Measurements from ENCODE around the gene RNASE11.
"Not testable (repeated sequence)": the region's sequence is repeated elsewhere in the genome, so short reads cannot be mapped to it uniquely, and the experiment has no call there.

The RNASE11 gene

DNA sequence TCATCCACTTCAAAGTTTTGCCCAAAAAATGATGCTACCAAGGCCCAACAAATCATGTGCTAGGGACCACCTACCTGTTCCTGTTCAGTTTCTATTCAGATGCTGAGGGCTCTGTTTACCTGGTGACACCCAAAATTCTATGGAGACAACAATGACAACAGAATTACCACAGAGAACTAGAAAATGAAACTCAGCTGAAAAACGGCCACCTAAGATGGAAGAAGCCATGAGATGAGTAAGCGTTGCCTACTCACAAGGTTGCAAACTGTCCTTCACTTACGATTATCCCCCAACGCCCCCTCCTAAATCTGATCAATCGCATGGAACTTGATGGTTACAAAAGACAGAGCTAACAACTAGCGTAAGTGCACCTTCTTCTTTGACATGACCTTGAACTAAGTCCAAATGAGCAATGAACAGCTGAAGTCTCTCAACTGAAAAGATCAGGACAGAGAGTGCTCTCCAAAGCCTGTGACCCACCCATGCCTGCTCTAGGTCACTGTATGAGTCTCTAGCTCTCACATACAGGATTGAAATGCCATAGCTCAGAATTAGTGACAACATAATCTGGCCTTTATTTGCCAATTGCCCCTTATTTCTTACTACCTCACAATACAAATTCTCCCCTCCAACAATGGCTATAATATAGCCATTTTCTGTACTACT is at the start of gene RNASE11:
TSS of gene RNASE11 (minus strand) at position 513 of the 666 bp plus-strand sequence.
- DNase-seq = no peak

DNA sequence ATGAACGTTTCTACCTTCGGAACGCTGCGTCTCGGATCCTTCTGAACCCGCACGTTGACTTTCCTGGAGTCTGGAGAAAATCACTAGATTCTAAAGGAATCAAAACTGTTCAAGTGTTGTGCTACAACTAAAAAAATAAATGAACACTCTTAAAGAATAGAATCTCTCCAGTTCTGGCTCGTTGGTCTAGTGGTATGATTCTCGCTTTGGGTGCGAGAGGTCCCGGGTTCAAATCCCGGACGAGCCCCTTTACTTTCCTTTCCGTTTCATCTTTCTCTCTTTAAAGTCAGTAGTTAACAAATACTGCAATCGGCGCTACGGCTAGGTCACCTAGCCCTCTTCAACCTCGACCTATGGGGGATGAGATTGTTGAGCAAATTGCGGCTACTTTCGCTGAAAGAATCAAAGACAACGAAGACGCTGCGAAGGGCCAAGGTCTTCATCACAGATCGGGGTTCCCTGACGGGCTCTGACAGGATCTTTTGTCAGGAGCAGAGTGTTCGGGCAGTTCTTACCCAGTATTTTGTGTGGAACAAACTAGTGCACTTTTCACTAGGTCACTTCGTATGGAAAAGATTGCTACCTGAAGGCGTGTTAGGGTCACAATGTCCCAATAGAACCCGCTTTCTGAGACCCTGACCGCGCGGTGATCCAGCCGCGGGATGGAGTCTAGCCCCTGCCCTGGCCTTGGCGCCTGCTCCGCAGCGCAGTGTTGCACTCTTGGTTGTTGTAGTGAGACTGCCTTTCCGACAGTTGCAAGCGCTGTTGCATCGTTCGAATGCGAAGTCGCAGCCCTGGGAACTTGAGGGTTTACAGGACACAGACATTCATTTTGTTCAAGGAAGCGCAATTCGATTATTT is 45.3 kb upstream of the RNASE11 start:
- peak; percentile 84 for DNase-seq

DNA sequence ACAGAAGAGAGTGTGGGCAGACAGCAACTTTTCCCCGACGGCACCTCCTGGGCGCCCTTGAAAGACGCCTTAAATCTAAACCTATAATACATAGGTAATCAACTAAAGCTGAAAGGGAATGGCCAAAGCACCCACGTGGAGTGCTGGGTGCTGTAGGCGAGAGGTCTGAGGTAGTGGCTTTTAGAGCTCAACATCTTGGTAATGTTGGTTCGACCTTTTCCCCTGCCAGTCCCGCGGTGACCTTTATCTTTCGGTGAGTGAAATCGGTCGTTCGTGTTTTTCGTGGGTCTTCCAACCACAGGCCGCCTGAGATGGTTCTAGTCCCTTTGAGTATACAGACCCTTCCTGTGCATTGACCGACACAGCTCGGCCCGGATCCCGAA is 44.6 kb upstream of the RNASE11 start:
- no peak for DNase-seq

DNA sequence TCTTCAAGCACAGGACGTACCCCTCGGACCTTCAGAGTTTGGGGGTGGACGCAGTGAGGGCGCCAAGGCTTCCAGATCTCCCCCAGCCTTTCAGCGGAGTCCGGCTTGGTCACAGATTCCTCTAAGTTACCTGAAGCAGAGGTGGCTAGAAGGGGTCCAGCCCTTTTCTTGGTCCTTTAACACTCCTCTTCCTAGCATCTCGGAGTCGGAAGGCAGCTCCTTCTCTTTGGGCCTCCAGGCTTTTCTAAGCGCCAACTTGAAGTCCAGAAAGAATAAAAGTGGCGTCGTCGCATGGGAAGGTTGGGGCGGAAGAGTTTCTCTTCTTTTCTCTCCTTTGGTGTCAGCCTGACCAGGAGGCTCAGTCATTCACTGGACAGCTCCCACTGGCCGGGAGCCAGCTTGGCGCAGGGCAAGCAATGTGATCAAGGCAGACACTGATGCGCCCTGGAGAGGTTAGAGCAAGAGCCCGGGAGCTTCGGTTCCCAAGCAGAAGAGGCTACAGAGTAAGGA is 44.1 kb upstream of the RNASE11 start:
- peak; percentile 69 for DNase-seq

DNA sequence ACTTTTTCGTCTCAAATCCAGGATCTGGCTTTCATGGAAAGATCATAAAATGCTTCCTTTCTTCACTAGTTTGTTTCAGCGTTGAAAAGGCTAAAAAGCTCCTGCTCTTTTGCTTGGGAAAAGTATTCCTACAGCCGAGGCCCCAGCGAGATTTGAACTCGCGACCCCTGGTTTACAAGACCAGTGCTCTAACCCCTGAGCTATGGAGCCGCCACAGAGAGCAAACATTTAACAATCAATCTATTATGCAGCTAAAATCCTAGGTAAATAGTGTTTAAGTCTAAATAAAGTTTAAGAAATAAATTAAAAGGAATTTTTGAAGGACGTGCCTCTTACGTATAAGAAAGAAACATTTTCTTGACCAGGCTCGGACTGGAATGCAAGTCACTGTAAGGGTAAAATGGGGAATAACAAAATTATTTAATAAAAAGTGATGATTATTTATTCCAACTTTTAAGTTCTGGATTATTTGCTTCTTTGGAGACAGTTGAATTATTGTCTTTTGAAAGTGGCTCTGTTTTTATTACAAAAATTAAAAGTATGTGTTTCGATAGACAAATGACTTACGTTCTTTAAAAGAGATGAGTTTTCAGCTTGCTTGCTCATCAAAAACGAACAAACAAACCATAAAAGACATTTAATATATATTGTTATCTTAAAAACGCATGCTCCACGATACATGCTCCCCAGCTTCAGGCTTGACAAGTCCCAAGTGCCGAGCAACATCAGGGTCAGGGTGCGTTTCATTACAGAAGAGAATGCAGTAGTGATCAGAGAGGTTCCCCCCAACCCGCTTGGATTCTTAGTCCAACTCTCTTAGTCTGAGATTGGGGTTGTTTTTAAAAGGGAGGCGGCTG is 43.5 kb upstream of the RNASE11 start:
- DNase-seq = peak; percentile 69

DNA sequence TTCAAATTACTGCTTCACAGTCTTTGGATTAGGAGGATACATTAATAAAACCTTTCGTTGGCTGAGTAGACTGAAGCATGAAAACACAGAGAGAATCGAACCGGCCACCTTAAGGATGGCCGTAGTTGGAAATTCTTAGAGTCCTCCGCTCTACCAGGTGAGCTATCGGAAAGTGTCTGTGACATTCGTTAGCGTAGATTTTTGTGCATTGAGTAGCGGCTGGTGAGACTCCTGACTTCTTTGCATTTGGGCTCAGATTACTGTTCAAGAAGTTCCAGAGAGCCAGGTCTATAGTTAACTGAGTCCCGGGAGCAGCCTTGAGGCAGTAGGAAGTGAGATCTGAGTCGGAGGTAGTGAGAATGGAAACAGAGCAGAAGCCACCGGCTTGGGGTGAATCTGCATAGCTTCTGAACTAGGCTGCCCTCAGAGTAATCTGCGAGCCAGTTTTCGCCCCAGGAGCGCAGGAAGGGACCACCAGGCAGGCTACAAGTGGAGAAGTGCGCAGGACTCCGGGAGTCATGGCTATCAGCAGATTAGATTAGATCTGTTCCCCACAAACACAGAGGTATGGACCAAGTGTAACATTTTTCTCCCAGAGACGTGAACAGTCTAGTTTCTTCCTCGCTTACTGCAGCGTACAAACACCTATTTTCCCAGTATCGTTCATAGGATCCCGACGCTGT is 42.7 kb upstream of the RNASE11 start:
- peak; percentile 70 for DNase-seq

DNA sequence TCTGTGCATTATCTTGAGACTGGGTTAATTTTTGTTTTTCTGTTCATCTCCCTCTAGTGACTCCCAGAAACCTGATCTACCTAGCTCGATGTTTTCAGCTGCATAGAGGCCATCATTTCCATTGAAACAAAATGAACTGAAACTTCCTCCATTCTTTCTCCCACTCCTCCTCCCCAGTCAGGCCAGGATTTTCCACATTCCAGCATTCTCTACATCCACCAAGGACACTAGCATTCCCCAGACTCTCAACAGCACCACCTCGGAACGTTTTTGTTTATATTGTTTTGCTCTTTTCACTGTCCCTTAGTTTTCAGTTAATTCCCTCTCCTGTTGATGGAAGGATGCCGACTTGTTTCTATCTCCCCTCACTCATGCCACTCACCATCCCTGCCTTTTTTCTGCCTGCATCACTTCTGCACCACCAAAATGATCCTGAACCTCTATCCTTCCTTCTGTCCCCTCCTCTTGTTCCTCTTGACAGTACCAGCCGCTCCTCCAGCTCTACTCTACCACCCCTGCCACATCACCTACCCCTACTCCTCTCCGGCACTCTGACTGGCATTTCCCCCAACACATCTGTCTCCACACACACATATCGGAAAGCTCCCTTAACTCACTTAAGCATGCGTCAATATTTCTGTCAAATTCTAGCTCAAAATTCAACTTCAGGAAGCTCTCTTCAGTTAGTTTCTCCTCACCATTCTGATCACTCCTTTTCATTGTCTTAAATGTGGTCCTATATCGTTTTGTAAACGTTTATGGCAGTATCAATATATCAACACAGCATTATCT is 40.5 kb upstream of the RNASE11 start:
- no peak for DNase-seq

DNA sequence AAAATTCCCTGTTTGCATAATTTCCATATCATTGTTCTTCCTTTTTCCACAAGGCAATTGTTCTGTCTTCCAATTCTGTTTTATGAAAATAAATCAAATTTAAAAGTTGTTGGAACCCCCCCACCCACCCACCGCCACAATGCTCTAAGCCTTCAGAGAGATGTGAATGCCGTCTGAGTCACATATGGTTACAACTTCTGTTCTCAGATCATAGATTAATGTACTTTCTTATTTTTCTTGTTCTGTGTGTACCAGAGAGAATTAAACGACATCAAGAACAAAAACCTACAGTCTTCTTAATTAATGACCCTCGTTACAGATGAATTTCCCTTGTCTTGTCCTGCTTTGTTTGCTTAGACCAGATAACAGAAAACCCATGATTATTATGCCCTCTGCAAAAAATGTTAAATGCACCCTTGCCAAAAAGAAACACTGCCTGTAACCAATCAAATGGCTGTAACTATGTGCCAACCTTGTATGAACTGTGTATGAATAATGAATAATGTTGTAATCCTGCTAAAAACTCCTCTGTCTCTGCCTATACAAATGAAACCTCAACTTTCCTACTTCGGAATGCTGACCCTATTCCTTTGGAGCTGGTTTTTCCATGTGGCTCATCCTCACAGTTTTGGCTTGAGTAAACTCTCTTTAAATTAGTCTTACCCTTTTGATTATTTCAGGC is 39.7 kb upstream of the RNASE11 start:
- DNase-seq = no peak

DNA sequence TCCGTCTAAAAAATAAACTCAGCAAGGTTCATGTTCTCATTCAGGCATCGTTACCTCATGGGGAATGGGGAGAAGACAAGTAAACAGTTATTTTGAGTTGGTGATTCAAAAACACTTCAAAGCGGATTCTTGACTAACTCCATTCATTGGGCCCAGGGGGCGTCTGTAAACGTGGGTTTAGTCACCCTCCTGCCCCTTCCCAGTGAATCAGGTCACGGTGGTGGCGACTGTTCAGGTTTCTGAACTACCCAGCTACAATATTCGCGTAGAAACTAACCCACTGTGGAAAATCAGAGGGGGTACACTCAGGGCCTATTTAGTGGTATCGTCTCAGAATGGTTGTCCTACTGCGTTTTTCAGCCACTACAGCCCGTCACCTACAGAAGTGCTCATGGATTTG is 38.5 kb upstream of the RNASE11 start:
- DNase-seq = no peak

DNA sequence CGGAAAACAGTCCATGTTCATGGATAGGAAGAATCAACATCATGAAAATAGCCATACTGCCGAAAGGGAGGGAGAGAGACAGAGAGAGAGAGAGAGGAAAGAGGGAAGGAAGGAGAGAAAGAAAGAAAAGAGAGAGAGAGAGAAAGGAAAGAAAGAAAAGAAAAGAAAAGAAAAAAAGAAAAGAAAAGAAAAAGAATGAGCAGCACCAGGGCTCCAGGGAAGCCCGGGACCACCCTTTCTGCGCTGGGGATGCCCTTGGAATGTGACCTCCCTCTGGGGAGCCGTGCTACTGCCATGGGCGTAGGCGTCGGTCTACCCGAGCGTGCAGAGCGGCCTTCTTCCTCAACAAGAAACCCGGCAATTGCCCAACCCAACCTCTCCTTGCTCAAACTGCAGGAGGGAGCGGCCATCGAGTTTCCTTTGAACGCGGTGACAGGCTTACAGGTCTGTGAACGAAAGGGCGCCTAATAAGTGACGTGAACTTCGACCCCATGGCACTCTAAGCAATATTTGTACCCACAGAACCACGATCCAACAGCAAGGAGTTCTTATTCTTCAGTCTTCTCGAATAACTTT is 36.8 kb upstream of the RNASE11 start:
- DNase-seq = peak; percentile 64

DNA sequence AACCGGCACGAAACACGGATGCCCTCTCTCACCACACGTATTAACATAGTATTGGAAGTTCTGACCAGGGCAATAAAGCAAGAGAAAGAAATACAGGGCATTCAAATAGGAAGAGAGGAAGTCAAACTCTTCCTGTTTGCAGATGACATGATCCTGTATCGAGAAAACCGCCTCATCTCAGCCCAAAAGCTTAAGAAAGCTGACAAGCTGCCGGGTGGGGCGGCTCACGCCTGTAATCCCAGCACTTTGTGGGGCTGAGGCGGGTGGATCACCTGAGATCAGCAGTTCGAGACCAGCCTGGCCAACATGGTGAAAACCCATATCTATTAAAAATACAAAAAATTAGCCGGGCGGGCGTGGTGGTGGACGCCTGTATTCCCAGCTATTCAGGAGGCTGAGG is 36.0 kb upstream of the RNASE11 start:
- peak; percentile 13 for DNase-seq

DNA sequence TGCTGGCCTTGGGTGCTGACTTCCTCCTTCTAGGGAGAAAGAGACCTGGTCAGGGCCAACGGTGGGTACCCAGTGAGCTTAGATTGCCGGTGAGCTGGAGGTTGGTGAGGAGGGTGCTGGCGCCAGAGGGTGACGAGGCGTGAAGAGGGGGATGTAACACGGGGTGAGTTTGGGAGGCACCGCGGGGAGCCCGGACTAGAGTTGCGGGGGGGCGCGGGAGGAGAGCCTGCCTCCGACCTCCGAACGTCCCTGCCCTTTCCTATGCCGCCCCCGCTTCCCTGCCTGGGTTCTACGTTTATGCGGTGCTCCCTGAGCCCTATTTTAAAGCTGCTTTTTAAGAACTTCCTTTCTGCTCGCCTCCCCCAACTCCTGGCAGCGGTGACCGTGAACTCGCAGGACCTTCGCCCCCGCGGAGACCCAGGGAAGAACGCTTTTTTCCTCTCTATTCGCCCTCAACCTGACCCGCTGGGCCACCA is 35.1 kb upstream of the RNASE11 start:
- no peak for DNase-seq

DNA sequence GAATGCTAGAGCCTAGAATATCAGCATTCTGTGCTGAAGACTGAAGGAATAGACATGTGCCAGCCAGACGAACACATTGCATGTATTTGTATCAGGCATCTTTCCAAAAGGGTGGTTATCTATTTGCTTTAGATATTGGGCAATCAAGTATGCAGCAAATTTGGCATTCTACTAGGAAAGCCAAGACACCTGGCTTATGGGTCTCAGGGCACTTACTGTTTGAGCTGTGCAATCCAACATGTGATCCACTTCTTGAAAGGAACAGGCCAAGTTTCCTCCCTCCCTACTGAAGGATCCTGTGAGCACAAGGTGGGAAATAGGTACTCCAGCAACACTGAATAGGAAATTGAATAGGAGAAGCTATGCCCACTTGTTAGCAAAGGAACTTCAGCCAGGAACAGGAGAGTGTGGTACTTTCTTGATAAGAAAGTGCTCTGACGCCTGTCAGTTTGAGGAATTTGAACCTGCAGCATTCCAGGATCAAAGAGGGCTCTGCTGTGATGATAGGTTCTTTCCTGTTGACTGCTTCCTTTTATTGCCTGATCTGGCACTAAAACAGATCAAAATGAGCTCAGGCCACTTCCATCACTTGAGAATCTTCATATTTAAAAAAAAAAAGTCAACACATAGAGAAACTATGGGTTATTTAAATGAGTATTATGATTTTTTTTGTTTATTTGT is 33.1 kb upstream of the RNASE11 start:
- DNase-seq = no peak

DNA sequence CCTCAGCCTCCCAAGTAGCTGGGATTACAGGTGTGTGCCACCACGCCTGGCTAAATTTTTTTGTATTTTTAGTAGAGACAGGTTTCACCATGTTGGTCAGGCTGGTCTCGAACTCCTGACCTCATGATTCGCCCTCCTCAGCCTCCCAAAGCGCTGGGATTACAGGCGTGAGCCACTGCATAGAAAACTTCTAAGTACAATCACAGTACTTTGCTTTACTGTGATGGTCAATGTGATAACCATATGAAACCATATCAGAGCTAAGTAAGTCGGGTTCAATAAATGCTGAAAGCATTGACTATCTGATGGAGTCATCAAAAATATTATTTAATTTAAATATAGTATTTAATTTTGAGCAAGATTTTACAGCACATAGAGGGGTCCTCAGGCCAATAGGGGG is 31.9 kb upstream of the RNASE11 start:
- DNase-seq = not testable (repeated sequence)

DNA sequence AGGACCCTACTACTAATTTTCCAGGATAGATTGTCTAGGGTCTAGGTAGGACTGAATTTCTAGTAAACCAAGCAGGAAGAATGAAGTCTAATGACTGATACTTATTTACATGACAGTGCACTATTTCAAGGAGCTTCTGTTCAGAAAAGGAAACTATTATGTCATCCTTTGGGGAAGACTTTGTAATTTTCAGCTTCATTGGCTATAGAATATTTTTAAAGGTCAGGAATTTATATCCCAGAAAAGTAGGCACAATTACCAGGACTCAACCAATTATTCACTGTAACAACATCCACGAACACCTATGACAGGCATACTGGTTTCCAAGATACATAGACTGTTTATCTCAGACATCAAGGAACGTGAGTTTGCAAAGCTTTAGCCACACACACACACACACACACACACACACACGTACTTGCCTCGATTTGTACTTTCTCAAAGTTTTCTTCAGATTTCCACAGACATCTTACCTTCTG is 30.5 kb upstream of the RNASE11 start:
- DNase-seq = no peak

DNA sequence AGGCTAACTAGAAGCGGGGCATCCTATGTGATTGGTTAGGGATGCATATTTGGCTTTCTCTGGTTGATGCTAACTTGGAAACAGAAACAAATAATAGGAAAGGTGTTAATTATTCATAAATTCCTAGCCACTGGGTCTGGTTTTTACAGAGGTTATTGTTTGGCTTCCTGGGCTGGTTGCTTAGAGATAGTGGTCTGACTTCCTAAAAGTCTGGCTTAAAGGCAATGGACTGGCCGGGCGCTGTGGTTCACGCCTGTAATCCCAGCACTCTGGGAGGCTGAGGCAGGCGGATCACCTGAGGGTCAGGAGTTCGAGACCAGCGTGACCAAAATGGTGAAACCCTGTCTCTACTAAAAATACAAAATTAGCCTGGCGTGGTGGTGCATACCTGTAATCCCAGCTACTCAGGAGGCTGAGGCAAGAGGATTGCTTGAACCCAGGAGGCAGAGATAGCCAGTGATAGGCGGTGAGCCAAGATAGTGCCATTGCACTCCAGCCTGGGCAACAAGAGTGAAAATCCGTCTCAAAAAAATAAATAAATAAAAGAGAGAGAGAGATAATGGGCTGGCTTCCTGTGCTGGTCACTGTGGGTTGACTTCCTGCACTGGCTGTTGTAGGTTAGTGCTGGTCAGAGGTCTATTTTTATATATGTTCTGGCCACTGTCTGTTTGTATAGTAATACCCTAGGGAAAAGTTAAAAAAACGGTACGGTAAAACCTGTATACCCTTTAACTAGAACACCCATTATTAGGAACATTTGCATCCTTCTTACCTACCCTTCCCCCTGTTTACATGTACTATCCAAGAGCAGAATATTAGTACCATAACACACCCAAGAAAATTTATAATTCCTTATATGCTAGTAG is 29.6 kb upstream of the RNASE11 start:
- no peak for DNase-seq

DNA sequence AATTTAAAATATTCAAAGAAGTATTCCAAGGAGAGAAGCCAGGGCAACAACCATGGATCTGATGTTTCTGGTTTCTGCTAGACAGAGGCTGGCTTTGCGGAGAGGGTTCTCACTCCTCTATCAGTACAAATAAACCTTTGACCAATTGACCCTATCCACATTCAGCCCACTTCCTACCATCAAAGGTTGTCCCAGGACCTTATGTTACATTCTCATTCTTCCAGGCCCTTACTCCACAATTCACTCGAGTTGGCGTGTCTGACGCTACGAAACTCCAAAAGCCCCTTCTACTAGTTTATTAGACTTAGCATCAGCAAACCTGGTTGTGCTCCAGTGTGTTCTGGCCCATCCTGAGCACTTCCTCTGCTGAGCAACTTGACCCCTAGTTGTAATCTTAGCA is 28.2 kb upstream of the RNASE11 start:
- DNase-seq = no peak

DNA sequence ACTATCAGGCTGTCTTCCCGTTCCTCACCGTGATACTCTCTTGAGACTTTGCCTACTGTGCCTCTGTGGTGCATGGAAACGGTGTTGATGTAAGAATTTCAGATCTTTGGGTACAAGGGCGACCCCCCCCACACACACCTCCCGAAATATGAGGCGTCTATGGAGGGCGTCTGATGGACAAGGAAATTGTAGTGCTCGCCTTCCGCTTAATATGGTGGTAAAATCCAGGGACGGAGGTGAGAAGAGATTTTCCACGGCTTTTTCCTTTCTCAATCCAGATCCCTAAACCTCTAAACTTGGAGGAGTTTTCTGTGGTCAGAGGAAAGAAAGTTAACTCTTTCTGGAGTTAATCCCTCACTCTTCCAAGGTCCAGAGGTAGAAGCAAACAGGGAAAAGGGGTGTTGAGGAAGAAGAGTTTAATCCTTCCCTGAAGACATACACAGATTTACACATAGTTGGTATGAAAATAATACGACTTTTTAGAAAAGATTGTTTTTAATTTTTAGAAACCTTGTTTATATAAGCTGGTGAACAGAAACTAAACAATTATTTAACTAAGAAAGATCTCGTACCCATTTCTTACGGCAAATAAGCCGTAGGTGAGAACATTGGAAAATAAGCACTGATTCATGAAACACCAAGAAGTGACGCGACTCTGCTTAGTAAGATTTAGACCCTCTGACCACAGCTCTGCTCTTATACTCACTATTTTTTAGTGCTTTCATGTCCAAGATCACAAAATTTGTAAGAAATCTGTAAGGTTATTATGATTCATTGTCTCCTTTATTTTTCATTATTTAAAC is 26.4 kb upstream of the RNASE11 start:
- no peak for DNase-seq
